HEK293 (cell line): ENCODE data around the gene CLIC4.

ENCODE experiments used
- PBX3 ChIP-seq: sonication (generic); formaldehyde crosslinking; IDR thresholded peaks from 2 replicates; pipeline ENCODE4 v1.8.1; 2022; ENCODE audit warnings: mild to moderate bottlenecking, moderate library complexity, missing genetic modification reagents
- ZNF133 ChIP-seq: fragments of 450-650 bp; formaldehyde crosslinking; IDR thresholded peaks from 2 replicates; pipeline ENCODE4 v1.5.1; 2016; ENCODE audit warnings: missing biosample characterization, missing genetic modification characterization
- ZNF274 ChIP-seq, 2 experiments: fragments of 200-500 bp in 1 of 2; fragments of 450-650 bp in 1 of 2; sonication (Bioruptor generic) in 1 of 2; formaldehyde crosslinking in 1 of 2; IDR thresholded peaks; 2 replicates each; pipeline versions ENCODE4 v1.5.1 to v1.6.1; 2014 to 2016; ENCODE audit warnings: borderline replicate concordance in 1 of 2, inconsistent platforms in 1 of 2, low read length in 1 of 2, missing biosample characterization in 1 of 2, missing genetic modification characterization in 1 of 2
- ZNF350 ChIP-seq: fragments of 450-650 bp; formaldehyde crosslinking; IDR thresholded peaks from 2 replicates; pipeline ENCODE4 v1.5.0; 2017; ENCODE audit warnings: missing biosample characterization, mild to moderate bottlenecking, missing genetic modification characterization
- ZNF473 ChIP-seq: fragments of 450-650 bp; formaldehyde crosslinking; IDR thresholded peaks from 2 replicates; pipeline ENCODE4 v1.5.1; 2017; ENCODE audit warnings: missing biosample characterization, missing genetic modification characterization
- ZNF510 ChIP-seq: fragments of 450-650 bp; formaldehyde crosslinking; IDR thresholded peaks from 2 replicates; pipeline ENCODE4 v1.5.1; 2018; ENCODE audit warnings: mild to moderate bottlenecking, missing genetic modification characterization, missing biosample characterization; ENCODE audit not compliant: insufficient replicate concordance
- ZNF658 ChIP-seq: fragments of 450-650 bp; formaldehyde crosslinking; IDR thresholded peaks from 2 replicates; pipeline ENCODE4; 2016; ENCODE audit warnings: missing biosample characterization, missing genetic modification characterization
- ZNF791 ChIP-seq: fragments of 450-650 bp; formaldehyde crosslinking; IDR thresholded peaks from 2 replicates; pipeline ENCODE4 v1.5.1; 2016; ENCODE audit warnings: missing biosample characterization, missing genetic modification characterization
- ZNF792 ChIP-seq: fragments of 450-650 bp; formaldehyde crosslinking; IDR thresholded peaks from 2 replicates; pipeline ENCODE4 v1.5.1; 2016; ENCODE audit warnings: missing biosample characterization, missing genetic modification characterization
- ZSCAN4 ChIP-seq: fragments of 450-650 bp; formaldehyde crosslinking; IDR thresholded peaks from 2 replicates; pipeline ENCODE4 v1.5.1; 2017; ENCODE audit warnings: missing biosample characterization, missing genetic modification characterization
- TF ChIP-seq, protein P1 (sequence below): fragments of 450-650 bp; formaldehyde crosslinking; IDR thresholded peaks from 2 replicates; pipeline ENCODE4 v1.5.1; 2016; ENCODE audit warnings: missing biosample characterization, missing genetic modification characterization
- TF ChIP-seq, protein P2 (sequence below): fragments of 450-650 bp; formaldehyde crosslinking; IDR thresholded peaks from 2 replicates; pipeline ENCODE4 v1.5.1; 2016; ENCODE audit warnings: missing biosample characterization, missing genetic modification characterization
- TF ChIP-seq, protein P3 (sequence below): fragments of 450-650 bp; formaldehyde crosslinking; IDR thresholded peaks from 2 replicates; pipeline ENCODE4 v1.5.1; 2016; ENCODE audit warnings: missing biosample characterization, missing genetic modification characterization
- TF ChIP-seq, protein P4 (sequence below): fragments of 450-650 bp; formaldehyde crosslinking; IDR thresholded peaks from 2 replicates; pipeline ENCODE4 v1.5.1; 2017; ENCODE audit warnings: missing biosample characterization, mild to moderate bottlenecking, missing genetic modification characterization, moderate library complexity

GRCh38 chr1:24860841-24861240 lies 115.6 kb downstream of the CLIC4 start:
- TF ChIP-seq, protein P1, sequence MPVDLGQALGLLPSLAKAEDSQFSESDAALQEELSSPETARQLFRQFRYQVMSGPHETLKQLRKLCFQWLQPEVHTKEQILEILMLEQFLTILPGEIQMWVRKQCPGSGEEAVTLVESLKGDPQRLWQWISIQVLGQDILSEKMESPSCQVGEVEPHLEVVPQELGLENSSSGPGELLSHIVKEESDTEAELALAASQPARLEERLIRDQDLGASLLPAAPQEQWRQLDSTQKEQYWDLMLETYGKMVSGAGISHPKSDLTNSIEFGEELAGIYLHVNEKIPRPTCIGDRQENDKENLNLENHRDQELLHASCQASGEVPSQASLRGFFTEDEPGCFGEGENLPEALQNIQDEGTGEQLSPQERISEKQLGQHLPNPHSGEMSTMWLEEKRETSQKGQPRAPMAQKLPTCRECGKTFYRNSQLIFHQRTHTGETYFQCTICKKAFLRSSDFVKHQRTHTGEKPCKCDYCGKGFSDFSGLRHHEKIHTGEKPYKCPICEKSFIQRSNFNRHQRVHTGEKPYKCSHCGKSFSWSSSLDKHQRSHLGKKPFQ: no peak
- TF ChIP-seq ZNF473: no peak
- TF ChIP-seq ZSCAN4 (tag by site-specific recombination): no peak
- TF ChIP-seq, protein P2, sequence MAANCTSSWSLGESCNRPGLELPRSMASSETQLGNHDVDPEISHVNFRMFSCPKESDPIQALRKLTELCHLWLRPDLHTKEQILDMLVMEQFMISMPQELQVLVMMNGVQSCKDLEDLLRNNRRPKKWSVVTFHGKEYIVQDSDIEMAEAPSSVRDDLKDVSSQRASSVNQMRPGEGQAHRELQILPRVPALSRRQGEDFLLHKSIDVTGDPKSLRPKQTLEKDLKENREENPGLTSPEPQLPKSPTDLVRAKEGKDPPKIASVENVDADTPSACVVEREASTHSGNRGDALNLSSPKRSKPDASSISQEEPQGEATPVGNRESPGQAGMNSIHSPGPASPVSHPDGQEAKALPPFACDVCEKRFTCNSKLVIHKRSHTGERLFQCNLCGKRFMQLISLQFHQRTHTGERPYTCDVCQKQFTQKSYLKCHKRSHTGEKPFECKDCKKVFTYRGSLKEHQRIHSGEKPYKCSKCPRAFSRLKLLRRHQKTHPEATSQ (tag by site-specific recombination): no peak
- TF ChIP-seq ZNF274 (IDR thresholded peaks at IDR 0.05; ENCODE audit: low read length): no peak
- no peak for TF ChIP-seq ZNF274 (tag by site-specific recombination; IDR thresholded peaks at IDR 0.05; ENCODE audit: borderline replicate concordance)
- no peak for TF ChIP-seq ZNF792
- TF ChIP-seq, protein P3, sequence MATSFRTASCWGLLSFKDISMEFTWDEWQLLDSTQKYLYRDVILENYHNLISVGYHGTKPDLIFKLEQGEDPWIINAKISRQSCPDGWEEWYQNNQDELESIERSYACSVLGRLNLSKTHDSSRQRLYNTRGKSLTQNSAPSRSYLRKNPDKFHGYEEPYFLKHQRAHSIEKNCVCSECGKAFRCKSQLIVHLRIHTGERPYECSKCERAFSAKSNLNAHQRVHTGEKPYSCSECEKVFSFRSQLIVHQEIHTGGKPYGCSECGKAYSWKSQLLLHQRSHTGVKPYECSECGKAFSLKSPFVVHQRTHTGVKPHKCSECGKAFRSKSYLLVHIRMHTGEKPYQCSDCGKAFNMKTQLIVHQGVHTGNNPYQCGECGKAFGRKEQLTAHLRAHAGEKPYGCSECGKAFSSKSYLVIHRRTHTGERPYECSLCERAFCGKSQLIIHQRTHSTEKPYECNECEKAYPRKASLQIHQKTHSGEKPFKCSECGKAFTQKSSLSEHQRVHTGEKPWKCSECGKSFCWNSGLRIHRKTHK: no peak
- TF ChIP-seq ZNF133 (tag by site-specific recombination): no peak
- TF ChIP-seq ZNF350 (tag by site-specific recombination): no peak
- TF ChIP-seq ZNF791 (tag by site-specific recombination): no peak
- no peak for TF ChIP-seq ZNF658 (tag by site-specific recombination)
- no peak for TF ChIP-seq PBX3 (CRISPR knock-in tag)
- TF ChIP-seq ZNF510 (tag by site-specific recombination): no peak
- TF ChIP-seq, protein P4, sequence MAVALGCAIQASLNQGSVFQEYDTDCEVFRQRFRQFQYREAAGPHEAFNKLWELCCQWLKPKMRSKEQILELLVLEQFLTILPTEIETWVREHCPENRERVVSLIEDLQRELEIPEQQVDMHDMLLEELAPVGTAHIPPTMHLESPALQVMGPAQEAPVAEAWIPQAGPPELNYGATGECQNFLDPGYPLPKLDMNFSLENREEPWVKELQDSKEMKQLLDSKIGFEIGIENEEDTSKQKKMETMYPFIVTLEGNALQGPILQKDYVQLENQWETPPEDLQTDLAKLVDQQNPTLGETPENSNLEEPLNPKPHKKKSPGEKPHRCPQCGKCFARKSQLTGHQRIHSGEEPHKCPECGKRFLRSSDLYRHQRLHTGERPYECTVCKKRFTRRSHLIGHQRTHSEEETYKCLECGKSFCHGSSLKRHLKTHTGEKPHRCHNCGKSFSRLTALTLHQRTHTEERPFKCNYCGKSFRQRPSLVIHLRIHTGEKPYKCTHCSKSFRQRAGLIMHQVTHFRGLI: no peak
